H1 (cell line): ENCODE data around the gene GABRG3. TPM values are rescaled to one million over a fixed set of nuclear protein-coding genes. Genes with fewer than 3 reads are reported as not detected.

Experiments
- CTCF ChIA-PET: fragments of 300-600 bp; sonication (Branson Sonifier 250); formaldehyde crosslinking; loops from one replicate; lab custom pipeline; 2021; ENCODE audit not compliant: partially characterized antibody; lab: Charles Lee
- POLR2A ChIA-PET: fragments of 300-600 bp; sonication (Branson Sonifier 250); formaldehyde crosslinking; loops from one replicate; lab custom pipeline; 2021; ENCODE audit warnings: inconsistent platforms; ENCODE audit not compliant: partially characterized antibody; lab: Charles Lee
- DNase-seq, 2 experiments: peaks; one replicate each; pipeline versions ENCODE4 v3.0.0 to v3.0.0-alpha.2; 2010 to 2022; ENCODE audit warnings: low spot score in 2 of 2, low read depth in 1 of 2, mixed read lengths in 1 of 2
- FAIRE-seq: peaks from 2 replicates; lab custom pipeline; 2011; peaks lifted over from hg19 to GRCh38; lab: Jason Lieb, UNC
- H2AFZ ChIP-seq: 2 replicates; pipeline ENCODE4 v1.8.1; 2012; ENCODE audit warnings: low read length, inconsistent platforms
- H2AK5ac ChIP-seq: 2 replicates; pipeline ENCODE4 v1.6.1; 2013; ENCODE audit warnings: low read depth, low read length
- H2BK120ac ChIP-seq: replicated peaks from 2 replicates; pipeline ENCODE3; 2013; ENCODE audit warnings: low read depth, low read length, inconsistent platforms
- H2BK12ac ChIP-seq: 2 replicates; pipeline ENCODE4 v1.6.1; 2013; ENCODE audit warnings: low read depth, low read length
- H2BK15ac ChIP-seq: 2 replicates; pipeline ENCODE4 v1.6.1; 2013; ENCODE audit warnings: low read length
- H2BK20ac ChIP-seq: 2 replicates; pipeline ENCODE4 v1.6.1; 2013; ENCODE audit warnings: low read length
- H2BK5ac ChIP-seq: 2 replicates; pipeline ENCODE4 v1.6.1; 2013; ENCODE audit warnings: low read depth, low read length
- H3K14ac ChIP-seq: 2 replicates; pipeline ENCODE4 v1.6.1; 2013; ENCODE audit warnings: inconsistent platforms; ENCODE audit not compliant: insufficient read length
- H3K18ac ChIP-seq: 2 replicates; pipeline ENCODE4 v1.6.1; 2013; ENCODE audit warnings: low read length; ENCODE audit errors: extremely low read depth
- H3K23ac ChIP-seq: 2 replicates; pipeline ENCODE4 v1.6.1; 2013; ENCODE audit warnings: inconsistent platforms; ENCODE audit not compliant: insufficient read length
- H3K23me2 ChIP-seq: 2 replicates; pipeline ENCODE4 v1.6.1; 2013; ENCODE audit warnings: low read depth, low read length
- H3K27ac ChIP-seq: 2 replicates; pipeline ENCODE4 v1.6.1; 2011; ENCODE audit warnings: low read depth, low read length, inconsistent platforms
- H3K27me3 ChIP-seq, 4 experiments: replicated peaks in 1 of 4; 1 replicate in 1 of 4; 2 replicates in 3 of 4; pipeline versions ENCODE4 v1.6.1 to v1.8.1; 2011 to 2013; ENCODE audit warnings: low read length in 3 of 4, mild to moderate bottlenecking in 3 of 4, inconsistent platforms in 2 of 4, mixed read lengths in 2 of 4, moderate library complexity in 1 of 4; ENCODE audit not compliant: control insufficient read depth in 3 of 4, insufficient read depth in 3 of 4; ENCODE audit errors: extremely low read depth in 1 of 4
- H3K36me3 ChIP-seq, 4 experiments: 2 replicates each; pipeline versions ENCODE4 v1.6.1 to v1.8.1; 2011 to 2013; ENCODE audit warnings: mild to moderate bottlenecking in 4 of 4, low read length in 3 of 4, moderate library complexity in 2 of 4, control low read depth in 1 of 4, inconsistent platforms in 1 of 4; ENCODE audit not compliant: insufficient read depth in 4 of 4, control insufficient read depth in 2 of 4
- H3K4ac ChIP-seq: replicated peaks from 2 replicates; pipeline ENCODE3; 2013; ENCODE audit warnings: low read length, low read depth, mixed read lengths, inconsistent platforms; ENCODE audit not compliant: insufficient read length
- H3K4me1 ChIP-seq, 4 experiments: replicated peaks in 1 of 4; 1 replicate in 1 of 4; 2 replicates in 3 of 4; pipeline versions ENCODE4 v1.6.1 to v1.8.1; 2011 to 2013; ENCODE audit warnings: low read length in 3 of 4, inconsistent platforms in 2 of 4, mixed read lengths in 1 of 4; ENCODE audit not compliant: insufficient read depth in 4 of 4, control insufficient read depth in 3 of 4
- H3K4me2 ChIP-seq, 2 experiments: 2 replicates each; pipeline versions ENCODE4 v1.6.1 to v1.8.1; 2011 to 2013; ENCODE audit warnings: low read depth in 2 of 2, low read length in 2 of 2, control low read depth in 1 of 2, inconsistent platforms in 1 of 2, mild to moderate bottlenecking in 1 of 2; ENCODE audit not compliant: insufficient read depth in 1 of 2
- H3K4me3 ChIP-seq, 4 experiments: fragments of 200-600, 300-600 bp in 1 of 4; sonication (generic), shearing (Covaris generic), sonication (Bioruptor Twin) in 1 of 4; 2 replicates each; pipeline versions ENCODE4 v1.5.1 to v1.8.1; 2011 to 2016; ENCODE audit warnings: low read length in 4 of 4, low read depth in 3 of 4, control low read depth in 2 of 4, inconsistent platforms in 2 of 4, mild to moderate bottlenecking in 2 of 4, mixed read lengths in 1 of 4, moderate library complexity in 1 of 4; ENCODE audit not compliant: insufficient read depth in 2 of 4; ENCODE audit errors: extremely low read depth in 1 of 4
- H3K56ac ChIP-seq: replicated peaks from 2 replicates; pipeline ENCODE3; 2013; ENCODE audit warnings: low read depth, mild to moderate bottlenecking, mixed read lengths, low read length, inconsistent platforms; ENCODE audit not compliant: insufficient read length
- H3K79me1 ChIP-seq: 2 replicates; pipeline ENCODE4 v1.6.1; 2013; ENCODE audit warnings: low read depth, low read length, control low read depth
- H3K79me2 ChIP-seq, 2 experiments: 2 replicates each; pipeline versions ENCODE4 v1.6.1 to v1.8.1; 2012 to 2013; ENCODE audit warnings: low read length in 2 of 2, mild to moderate bottlenecking in 2 of 2, inconsistent platforms in 1 of 2; ENCODE audit not compliant: insufficient read depth in 2 of 2, control insufficient read depth in 1 of 2
- H3K9ac ChIP-seq, 4 experiments: replicated peaks in 1 of 4; 1 replicate in 1 of 4; 2 replicates in 3 of 4; pipeline versions ENCODE4 v1.6.1 to v1.8.1; 2011 to 2013; ENCODE audit warnings: low read depth in 3 of 4, low read length in 3 of 4, control low read depth in 2 of 4, mild to moderate bottlenecking in 2 of 4, moderate library complexity in 2 of 4, inconsistent platforms in 1 of 4; ENCODE audit errors: extremely low read depth in 1 of 4
- H3K9me3 ChIP-seq, 2 experiments: 2 replicates each; pipeline versions ENCODE4 v1.6.1 to v1.8.1; 2012 to 2013; ENCODE audit warnings: mild to moderate bottlenecking in 2 of 2, moderate library complexity in 2 of 2, control low read depth in 1 of 2, inconsistent platforms in 1 of 2, low read depth in 1 of 2, low read length in 1 of 2, mixed read lengths in 1 of 2; ENCODE audit not compliant: insufficient read depth in 2 of 2
- H4K20me1 ChIP-seq, 2 experiments: replicated peaks in 1 of 2; 2 replicates each; pipeline versions ENCODE3 to v1.8.1; 2011 to 2013; ENCODE audit warnings: inconsistent platforms in 2 of 2, low read length in 2 of 2, mild to moderate bottlenecking in 1 of 2; ENCODE audit not compliant: insufficient read depth in 2 of 2, control insufficient read depth in 1 of 2
- H4K5ac ChIP-seq: 2 replicates; pipeline ENCODE4 v1.6.1; 2013; ENCODE audit warnings: low read length, low read depth, mixed read lengths, inconsistent platforms; ENCODE audit not compliant: insufficient read length
- H4K8ac ChIP-seq: 2 replicates; pipeline ENCODE4 v1.8.0; 2013; ENCODE audit warnings: mild to moderate bottlenecking, moderate library complexity, low read length, inconsistent platforms; ENCODE audit not compliant: insufficient read depth; ENCODE audit errors: extremely low read depth
- H4K91ac ChIP-seq: replicated peaks from 2 replicates; pipeline ENCODE3; 2013; ENCODE audit warnings: low read length, mixed read lengths, inconsistent platforms; ENCODE audit not compliant: insufficient read length
- ATF2 ChIP-seq: IDR thresholded peaks from 2 replicates; pipeline ENCODE4 v1.6.1; 2012; ENCODE audit warnings: low read length, inconsistent platforms
- BACH1 ChIP-seq: IDR thresholded peaks from 2 replicates; pipeline ENCODE4 v1.6.1; 2012; ENCODE audit warnings: low read length, improper control_type of control experiment
- BCL11A ChIP-seq, 2 experiments: IDR thresholded peaks; one replicate each; pipeline ENCODE4 v1.6.1; 2011; ENCODE audit warnings: low read depth in 2 of 2, low read length in 2 of 2, mild to moderate bottlenecking in 2 of 2
- BRCA1 ChIP-seq: IDR thresholded peaks from 2 replicates; pipeline ENCODE4 v1.6.1; 2012; ENCODE audit warnings: low read depth, low read length, improper control_type of control experiment
- CREB1 ChIP-seq: IDR thresholded peaks from 2 replicates; pipeline ENCODE4 v1.6.1; 2012; ENCODE audit warnings: inconsistent platforms
- CTBP2 ChIP-seq: IDR thresholded peaks from 2 replicates; pipeline ENCODE4 v1.7.0; 2011; ENCODE audit warnings: borderline replicate concordance, mild to moderate bottlenecking, moderate library complexity, mixed read lengths, low read length; ENCODE audit not compliant: insufficient read depth, insufficient read length
- GABPA ChIP-seq: IDR thresholded peaks from 2 replicates; pipeline ENCODE4 v1.6.1; 2011; ENCODE audit warnings: mild to moderate bottlenecking, low read length, moderate library complexity, borderline replicate concordance; ENCODE audit not compliant: insufficient read depth
- GTF2F1 ChIP-seq: IDR thresholded peaks from 2 replicates; pipeline ENCODE4 v1.6.1; 2012; ENCODE audit warnings: low read depth, low read length, improper control_type of control experiment, borderline replicate concordance
- JUND ChIP-seq: IDR thresholded peaks from 2 replicates; pipeline ENCODE4 v1.6.1; 2011; ENCODE audit warnings: mild to moderate bottlenecking, improper control_type of control experiment, low read length
- RBBP5 ChIP-seq: IDR thresholded peaks from 2 replicates; pipeline ENCODE4 v1.7.1; 2012; ENCODE audit warnings: low read depth, mild to moderate bottlenecking, inconsistent platforms, low read length, moderate library complexity, borderline replicate concordance
- RXRA ChIP-seq: IDR thresholded peaks from 2 replicates; pipeline ENCODE4 v1.6.1; 2011; ENCODE audit warnings: low read depth, mild to moderate bottlenecking, low read length, moderate library complexity; ENCODE audit not compliant: insufficient read depth
- TAF1 ChIP-seq: IDR thresholded peaks from 2 replicates; pipeline ENCODE4 v1.6.1; 2011; ENCODE audit warnings: mild to moderate bottlenecking, low read depth, low read length
- TAF7 ChIP-seq: optimal IDR thresholded peaks from 2 replicates; pipeline ENCODE3; 2011; ENCODE audit warnings: low read depth, mild to moderate bottlenecking, inconsistent platforms, low read length, moderate library complexity, borderline replicate concordance
- YY1 ChIP-seq: IDR thresholded peaks from 2 replicates; pipeline ENCODE4 v1.6.1; 2011; ENCODE audit warnings: low read depth, mild to moderate bottlenecking, low read length
- WGBS, 2 experiments: shearing (Covaris generic) in 1 of 2; methylation state at CpG; one replicate each; pipeline versions ENCODE4 v1.1.6 to v1.1.7; 2013 to 2015; ENCODE audit warnings: low lambda C conversion rate in 2 of 2, mixed read lengths in 2 of 2, inconsistent platforms in 1 of 2, low coverage in 1 of 2, missing lambda C conversion rate in 1 of 2; ENCODE audit not compliant: insufficient replicate concordance in 2 of 2, insufficient coverage in 1 of 2, insufficient read length in 1 of 2; ENCODE audit errors: extremely low coverage in 1 of 2, missing lambda C conversion rate in 1 of 2; 5-methylcytosine and 5-hydroxymethylcytosine counted together
- polyA plus RNA-seq, 7 experiments: library from polyadenylated mRNA; depleted of rRNA in 3 of 7; stranded (reverse) in 5 of 7; unstranded in 2 of 7; fragments of >200 nt in 5 of 7; fragments of 200-250 nt in 2 of 7; gene quantifications; 1 replicate in 5 of 7; 2 replicates in 1 of 7; 4 replicates in 1 of 7; pipeline versions ENCODE4 v1.2.1 to v1.2.3, GENCODE V29; 2011 to 2013; ENCODE audit warnings: missing spikeins in 2 of 7, mixed read lengths in 2 of 7
- total RNA-seq: library from RNA; stranded (reverse); fragmentation: NEBNext Ultra II Directional; extraction: Animal tissue kit (Norgen Biotek cat#: 25700); gene quantifications from 2 replicates; pipeline ENCODE4 v1.2.1, GENCODE V29; 2021

The GABRG3 gene
- total and polyA plus RNA-seq, 2 of the 8 experiments (the other 6 are each of a cell fraction or from before 2014, with no cell fraction given): 0.17 to 0.80 TPM

- H3K4me1 ChIP-seq: no peaks in the 10 kb centered on the region
- no peaks in the 10 kb centered on the region for H3K9me3 ChIP-seq
- no peak overlapping the region for H4K5ac ChIP-seq
- H3K23ac ChIP-seq: no peak overlapping the region
- H3K56ac ChIP-seq: no peak overlapping the region
- DNase-seq (no peak), FAIRE-seq (no peak)
- no peak overlapping the region for H2BK120ac ChIP-seq
- no peak overlapping the region for H2BK5ac ChIP-seq
- H3K4me3 ChIP-seq: no peak overlapping the region
- no peak overlapping the region for H4K91ac ChIP-seq
- no peaks in the 10 kb centered on the region for H3K36me3 ChIP-seq
- CTCF ChIA-PET: interaction anchor here (0.6 kb wide), 1 partner anchor 110 kb away, joined by 3 read pairs; no protein-coding TSS in a partner anchor
- no peak overlapping the region for H2AK5ac ChIP-seq
- H2AFZ ChIP-seq: no peak overlapping the region
- H3K23me2 ChIP-seq: no peaks in the 10 kb centered on the region
- no peaks in the 10 kb centered on the region for H3K79me2 ChIP-seq
- no peak overlapping the region for H3K27ac ChIP-seq
- H3K9ac ChIP-seq: no peak overlapping the region
- no peaks in the 10 kb centered on the region for H4K20me1 ChIP-seq
- no peaks in the 10 kb centered on the region for H3K79me1 ChIP-seq
- no peak overlapping the region for H2BK20ac ChIP-seq
- H2BK15ac ChIP-seq: no peak overlapping the region
- 82% methylated on average over 2 of the region's 2 CpGs; no CpG with 5 or more reads in 1 of the 2 experiments for WGBS, 2 experiments
- H3K4ac ChIP-seq: no peak overlapping the region
- POLR2A ChIA-PET: no interaction called here
- H3K4me2 ChIP-seq: no peak overlapping the region
- H3K27me3 ChIP-seq: no peaks in the 10 kb centered on the region
- H2BK12ac ChIP-seq: no peak overlapping the region
- no peak overlapping the region for H3K18ac ChIP-seq
- H4K8ac ChIP-seq: no peak overlapping the region
- no peak overlapping the region for H3K14ac ChIP-seq
- no peak for TF ChIP-seq BACH1
- no peak for TF ChIP-seq JUND
- no peak for TF ChIP-seq GABPA
- TF ChIP-seq ATF2: no peak
- TF ChIP-seq YY1: no peak
- TF ChIP-seq TAF1: no peak
- TF ChIP-seq BCL11A (IDR thresholded peaks at IDR 0.05; ENCODE audit: low read depth in 2 of 2, low read length in 2 of 2): no peak
- no peak for TF ChIP-seq RBBP5
- no peak for TF ChIP-seq CREB1
- TF ChIP-seq TAF7: no peak
- no peak for TF ChIP-seq GTF2F1
- TF ChIP-seq CTBP2: no peak
- TF ChIP-seq RXRA: no peak
- no peak for TF ChIP-seq BRCA1
Measured at GRCh38 chr15:27231811-27232210, 260.8 kb downstream of the GABRG3 start.
